Astrocyte (in vitro differentiated cells and primary cell): ENCODE data around the gene ADIG. TPM values are rescaled to one million over a fixed set of nuclear protein-coding genes. Genes with fewer than 3 reads are reported as not detected.

Source experiments
- DNase-seq: peaks from one replicate; pipeline ENCODE4 v3.0.0-alpha.2; 2010; ENCODE audit warnings: low read depth
- FAIRE-seq: peaks from 2 replicates; lab custom pipeline; 2011; peaks lifted over from hg19 to GRCh38; lab: Jason Lieb, UNC
- H2AFZ ChIP-seq: 2 replicates; pipeline ENCODE4 v1.6.0; 2012; ENCODE audit warnings: low read depth, low read length, inconsistent platforms
- H3K27ac ChIP-seq: 2 replicates; pipeline ENCODE4 v1.5.1; 2011; ENCODE audit warnings: low read depth, low read length, inconsistent platforms
- H3K27me3 ChIP-seq: 2 replicates; pipeline ENCODE4 v1.6.0; 2011; ENCODE audit warnings: low read length, inconsistent platforms; ENCODE audit not compliant: insufficient read depth
- H3K36me3 ChIP-seq: 2 replicates; pipeline ENCODE4 v1.5.1; 2011; ENCODE audit warnings: low read length, inconsistent platforms; ENCODE audit not compliant: insufficient read depth
- H3K4me1 ChIP-seq: 2 replicates; pipeline ENCODE4 v1.5.1; 2011; ENCODE audit warnings: low read length, inconsistent platforms; ENCODE audit not compliant: insufficient read depth
- H3K4me2 ChIP-seq: 2 replicates; pipeline ENCODE4 v1.6.0; 2012; ENCODE audit warnings: low read length, inconsistent platforms
- H3K4me3 ChIP-seq: 2 replicates; pipeline ENCODE4 v1.5.1; 2011; ENCODE audit warnings: low read depth, mild to moderate bottlenecking, low read length, inconsistent platforms; ENCODE audit not compliant: insufficient read depth
- H3K79me2 ChIP-seq: 2 replicates; pipeline ENCODE4 v1.6.0; 2012; ENCODE audit warnings: mild to moderate bottlenecking, low read length, inconsistent platforms; ENCODE audit not compliant: insufficient read depth
- H3K9ac ChIP-seq: 2 replicates; pipeline ENCODE4 v1.6.0; 2012; ENCODE audit warnings: mild to moderate bottlenecking, low read length, inconsistent platforms
- H3K9me3 ChIP-seq: 2 replicates; pipeline ENCODE4 v1.5.1; 2012; ENCODE audit warnings: low read depth, mild to moderate bottlenecking, low read length, inconsistent platforms; ENCODE audit not compliant: insufficient read depth
- H4K20me1 ChIP-seq: 2 replicates; pipeline ENCODE4 v1.6.0; 2012; ENCODE audit warnings: low read length, inconsistent platforms; ENCODE audit not compliant: insufficient read depth
- H3K27ac Mint-ChIP-seq: one replicate; pipeline ENCODE4 v1.8.0; 2021; ENCODE audit warnings: mild to moderate bottlenecking, mixed read lengths; ENCODE audit not compliant: unreplicated experiment
- H3K27me3 Mint-ChIP-seq: one replicate; pipeline ENCODE4 v1.8.0; 2021; ENCODE audit warnings: low read depth, mixed read lengths; ENCODE audit not compliant: unreplicated experiment
- H3K36me3 Mint-ChIP-seq: one replicate; pipeline ENCODE4 v1.8.0; 2021; ENCODE audit warnings: low read depth, mixed read lengths; ENCODE audit not compliant: unreplicated experiment
- H3K4me1 Mint-ChIP-seq: one replicate; pipeline ENCODE4 v1.8.0; 2021; ENCODE audit warnings: low read depth, mixed read lengths; ENCODE audit not compliant: unreplicated experiment
- H3K4me3 Mint-ChIP-seq: one replicate; pipeline ENCODE4 v1.8.0; 2021; ENCODE audit warnings: mild to moderate bottlenecking, moderate library complexity, mixed read lengths; ENCODE audit not compliant: unreplicated experiment
- H3K9me3 Mint-ChIP-seq: one replicate; pipeline ENCODE4 v1.8.0; 2021; ENCODE audit warnings: mild to moderate bottlenecking, mixed read lengths; ENCODE audit not compliant: unreplicated experiment
- EZH2 ChIP-seq: IDR thresholded peaks from 2 replicates; pipeline ENCODE4 v1.6.1; 2012; ENCODE audit warnings: mild to moderate bottlenecking, low read length, inconsistent platforms; ENCODE audit not compliant: insufficient read depth
- total RNA-seq: library from RNA; stranded (reverse); gene quantifications from 2 replicates; pipeline ENCODE4 v1.2.1, GENCODE V29; 2021
- TF ChIP-seq, protein P1 (sequence below): IDR thresholded peaks from 2 replicates; pipeline ENCODE4 v1.5.1; 2011; ENCODE audit warnings: low read depth, mild to moderate bottlenecking, inconsistent platforms, low read length, moderate library complexity; ENCODE audit not compliant: insufficient read depth

The ADIG gene
- total RNA-seq, 1 donor from 2014 or later, result not detected

GRCh38 chr20:38623061-38623460 is 42.1 kb downstream of the ADIG start:
- no peaks in the 10 kb centered on the region for H3K9me3 ChIP-seq
- Mint-ChIP-seq H3K4me3 (no peak overlapping the region), H3K9me3 (no peaks in the 10 kb centered on the region), H3K27ac (no peak overlapping the region), H3K27me3 (no peaks in the 10 kb centered on the region), H3K4me1 (peaks cover 3% of the 10 kb centered on the region), H3K36me3 (no peaks in the 10 kb centered on the region)
- no peak overlapping the region for H3K4me2 ChIP-seq
- H3K9ac ChIP-seq, result no peak overlapping the region
- H3K27me3 ChIP-seq, result peaks cover 33% of the 10 kb centered on the region
- TF ChIP-seq, protein P1, sequence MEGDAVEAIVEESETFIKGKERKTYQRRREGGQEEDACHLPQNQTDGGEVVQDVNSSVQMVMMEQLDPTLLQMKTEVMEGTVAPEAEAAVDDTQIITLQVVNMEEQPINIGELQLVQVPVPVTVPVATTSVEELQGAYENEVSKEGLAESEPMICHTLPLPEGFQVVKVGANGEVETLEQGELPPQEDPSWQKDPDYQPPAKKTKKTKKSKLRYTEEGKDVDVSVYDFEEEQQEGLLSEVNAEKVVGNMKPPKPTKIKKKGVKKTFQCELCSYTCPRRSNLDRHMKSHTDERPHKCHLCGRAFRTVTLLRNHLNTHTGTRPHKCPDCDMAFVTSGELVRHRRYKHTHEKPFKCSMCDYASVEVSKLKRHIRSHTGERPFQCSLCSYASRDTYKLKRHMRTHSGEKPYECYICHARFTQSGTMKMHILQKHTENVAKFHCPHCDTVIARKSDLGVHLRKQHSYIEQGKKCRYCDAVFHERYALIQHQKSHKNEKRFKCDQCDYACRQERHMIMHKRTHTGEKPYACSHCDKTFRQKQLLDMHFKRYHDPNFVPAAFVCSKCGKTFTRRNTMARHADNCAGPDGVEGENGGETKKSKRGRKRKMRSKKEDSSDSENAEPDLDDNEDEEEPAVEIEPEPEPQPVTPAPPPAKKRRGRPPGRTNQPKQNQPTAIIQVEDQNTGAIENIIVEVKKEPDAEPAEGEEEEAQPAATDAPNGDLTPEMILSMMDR, result no peak
- no peak for TF ChIP-seq EZH2
- FAIRE-seq (no peak), DNase-seq (no peak)
- no peak overlapping the region for H2AFZ ChIP-seq
- no peaks in the 10 kb centered on the region for H3K36me3 ChIP-seq
- no peaks in the 10 kb centered on the region for H3K79me2 ChIP-seq
- H4K20me1 ChIP-seq, result no peaks in the 10 kb centered on the region
- H3K27ac ChIP-seq, result no peak overlapping the region
- H3K4me3 ChIP-seq, result no peak overlapping the region
- H3K4me1 ChIP-seq, result no peaks in the 10 kb centered on the region

GRCh38 chr20:38624084-38624483 is 43.1 kb downstream of the ADIG start:
- Histone ChIP-seq H3K9me3 (no peaks in the 10 kb centered on the region), H3K27me3 (peaks cover 28% of the 10 kb centered on the region), H3K36me3 (no peaks in the 10 kb centered on the region), H2AFZ (no peak overlapping the region), H3K79me2 (no peaks in the 10 kb centered on the region), H3K4me2 (no peak overlapping the region), H3K4me1 (no peaks in the 10 kb centered on the region), H3K27ac (no peak overlapping the region), H4K20me1 (no peaks in the 10 kb centered on the region), H3K9ac (no peak overlapping the region), H3K4me3 (no peak overlapping the region)
- no peak for FAIRE-seq
- no peaks in the 10 kb centered on the region for H3K36me3 Mint-ChIP-seq
- H3K9me3 Mint-ChIP-seq, result no peaks in the 10 kb centered on the region
- no peak overlapping the region for H3K4me3 Mint-ChIP-seq
- no peak for TF ChIP-seq EZH2
- TF ChIP-seq, protein P1, result no peak
- no peaks in the 10 kb centered on the region for H3K27me3 Mint-ChIP-seq
- no peak for DNase-seq
- peaks cover 3% of the 10 kb centered on the region for H3K4me1 Mint-ChIP-seq
- no peak overlapping the region for H3K27ac Mint-ChIP-seq

DNA sequence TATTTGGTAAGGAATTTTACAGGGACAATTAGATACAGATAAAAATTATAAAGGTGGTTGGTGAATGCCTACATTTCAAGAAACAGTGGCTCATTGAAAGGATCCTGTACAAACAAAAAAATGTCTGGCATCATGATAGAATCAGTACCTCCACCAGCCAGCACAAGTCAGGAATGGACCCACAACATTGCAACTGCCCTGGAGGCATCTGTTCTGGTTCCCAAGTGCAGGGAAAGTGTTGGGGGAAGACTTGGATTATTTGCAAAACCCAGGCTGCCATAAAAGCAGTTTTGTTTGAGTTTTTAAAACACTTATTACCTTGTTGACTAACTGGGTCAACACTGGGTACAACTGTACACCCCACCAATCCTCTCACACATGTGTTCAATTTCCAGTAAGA is 44.9 kb downstream of the ADIG start:
- DNase-seq, result no peak
- no peaks in the 10 kb centered on the region for H3K4me1 ChIP-seq
- no peaks in the 10 kb centered on the region for H4K20me1 ChIP-seq
- H3K4me2 ChIP-seq, result no peak overlapping the region
- H3K79me2 ChIP-seq, result no peaks in the 10 kb centered on the region
- no peak overlapping the region for H3K4me3 ChIP-seq
- Mint-ChIP-seq H3K4me3 (no peak overlapping the region), H3K27me3 (no peaks in the 10 kb centered on the region), H3K36me3 (no peaks in the 10 kb centered on the region), H3K9me3 (no peaks in the 10 kb centered on the region), H3K4me1 (peaks cover 3% of the 10 kb centered on the region), H3K27ac (no peak overlapping the region)
- no peak overlapping the region for H3K9ac ChIP-seq
- H3K9me3 ChIP-seq, result no peaks in the 10 kb centered on the region
- FAIRE-seq, result no peak
- no peak overlapping the region for H3K27ac ChIP-seq
- H3K27me3 ChIP-seq, result peaks cover 10% of the 10 kb centered on the region
- TF ChIP-seq EZH2, result no peak
- TF ChIP-seq, protein P1, result no peak
- no peak overlapping the region for H2AFZ ChIP-seq
- no peaks in the 10 kb centered on the region for H3K36me3 ChIP-seq
